ENCODE measurements around the gene CTDSPL. TPM values are rescaled to one million over a fixed set of nuclear protein-coding genes. Genes with fewer than 3 reads are reported as not detected.

The CTDSPL gene
- total and polyA plus RNA-seq, 10 of the 15 experiments (the other 5 are each of a cell fraction or from before 2014, with no cell fraction given), result 0.05 to 0.51 (median 0.18) TPM; not detected in 6

GRCh38 chr3:37887824-37888223 is 26.1 kb downstream of the CTDSPL start:
- Histone ChIP-seq H3K27ac (ENCODE audit: control insufficient read depth, insufficient read depth) (no peak overlapping the region), H3K27me3 (replicated peaks in 1 of 2; ENCODE audit: control insufficient read depth in 2 of 2, insufficient read depth in 2 of 2, low read length in 1 of 2) (peaks cover 0 to 2% of the 10 kb centered on the region in 2 experiments; a peak in 1 of 4 replicates), H3K79me2 (ENCODE audit: control insufficient read depth, insufficient read depth, low read length) (no peaks in the 10 kb centered on the region), H3K4me2 (ENCODE audit: control insufficient read depth, insufficient read depth) (no peak overlapping the region), H3K4me1 (ENCODE audit: control insufficient read depth, insufficient read depth, low read length) (no peaks in the 10 kb centered on the region), H2AFZ (ENCODE audit: control insufficient read depth, low read depth, low read length) (no peak overlapping the region), H3K9ac (ENCODE audit: control insufficient read depth, insufficient read depth, low read length) (no peak overlapping the region), H3K4me3 (no peak overlapping the region), H4K20me1 (ENCODE audit: control insufficient read depth, insufficient read depth) (no peaks in the 10 kb centered on the region), H3K9me3 (replicated peaks; ENCODE audit: control insufficient read depth, insufficient read depth, low read length) (no peaks in the 10 kb centered on the region), H3K36me3 (ENCODE audit: control insufficient read depth in 2 of 2, insufficient read depth in 2 of 2, low read length in 1 of 2) (no peaks in the 10 kb centered on the region)
- intact Hi-C loops (cut with micrococcal nuclease; ENCODE audit: unreplicated experiment), result no loop called here
- in situ Hi-C loops (cut with MboI), result no loop called here
- RAD21 ChIA-PET (ENCODE audit: unreplicated experiment), result no interaction called here
- POLR2A ChIA-PET, result no interaction called here
- SMC1A ChIA-PET (ENCODE audit: uncharacterized antibody, unreplicated experiment), result interaction anchor here (2.3 kb wide), 1 partner anchor 20 kb away, joined by 8 read pairs; no protein-coding TSS in a partner anchor
- FAIRE-seq (no peak), DNase-seq (ENCODE audit: low read depth, low spot score) (no peak), ATAC-seq (no peak)
- no TSS peak for BruUV-seq (replicated peaks)
- CTCF ChIA-PET, result interaction anchor here (0.9 to 2.3 kb wide), 3 partner anchors 78 to 109 kb away, joined by 3 to 7 read pairs (median 5); no protein-coding TSS in a partner anchor
- TF ChIP-seq, protein P1, sequence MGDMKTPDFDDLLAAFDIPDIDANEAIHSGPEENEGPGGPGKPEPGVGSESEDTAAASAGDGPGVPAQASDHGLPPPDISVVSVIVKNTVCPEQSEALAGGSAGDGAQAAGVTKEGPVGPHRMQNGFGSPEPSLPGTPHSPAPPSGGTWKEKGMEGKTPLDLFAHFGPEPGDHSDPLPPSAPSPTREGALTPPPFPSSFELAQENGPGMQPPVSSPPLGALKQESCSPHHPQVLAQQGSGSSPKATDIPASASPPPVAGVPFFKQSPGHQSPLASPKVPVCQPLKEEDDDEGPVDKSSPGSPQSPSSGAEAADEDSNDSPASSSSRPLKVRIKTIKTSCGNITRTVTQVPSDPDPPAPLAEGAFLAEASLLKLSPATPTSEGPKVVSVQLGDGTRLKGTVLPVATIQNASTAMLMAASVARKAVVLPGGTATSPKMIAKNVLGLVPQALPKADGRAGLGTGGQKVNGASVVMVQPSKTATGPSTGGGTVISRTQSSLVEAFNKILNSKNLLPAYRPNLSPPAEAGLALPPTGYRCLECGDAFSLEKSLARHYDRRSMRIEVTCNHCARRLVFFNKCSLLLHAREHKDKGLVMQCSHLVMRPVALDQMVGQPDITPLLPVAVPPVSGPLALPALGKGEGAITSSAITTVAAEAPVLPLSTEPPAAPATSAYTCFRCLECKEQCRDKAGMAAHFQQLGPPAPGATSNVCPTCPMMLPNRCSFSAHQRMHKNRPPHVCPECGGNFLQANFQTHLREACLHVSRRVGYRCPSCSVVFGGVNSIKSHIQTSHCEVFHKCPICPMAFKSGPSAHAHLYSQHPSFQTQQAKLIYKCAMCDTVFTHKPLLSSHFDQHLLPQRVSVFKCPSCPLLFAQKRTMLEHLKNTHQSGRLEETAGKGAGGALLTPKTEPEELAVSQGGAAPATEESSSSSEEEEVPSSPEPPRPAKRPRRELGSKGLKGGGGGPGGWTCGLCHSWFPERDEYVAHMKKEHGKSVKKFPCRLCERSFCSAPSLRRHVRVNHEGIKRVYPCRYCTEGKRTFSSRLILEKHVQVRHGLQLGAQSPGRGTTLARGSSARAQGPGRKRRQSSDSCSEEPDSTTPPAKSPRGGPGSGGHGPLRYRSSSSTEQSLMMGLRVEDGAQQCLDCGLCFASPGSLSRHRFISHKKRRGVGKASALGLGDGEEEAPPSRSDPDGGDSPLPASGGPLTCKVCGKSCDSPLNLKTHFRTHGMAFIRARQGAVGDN (IDR thresholded peaks at IDR 0.05), result no peak
- TF ChIP-seq SP1 (IDR thresholded peaks at IDR 0.05; ENCODE audit: low read depth, low read length), result no peak
- TF ChIP-seq RB1 (IDR thresholded peaks at IDR 0.05; ENCODE audit: borderline replicate concordance), result no peak
- no peak for TF ChIP-seq ZBED1 (IDR thresholded peaks at IDR 0.05; ENCODE audit: borderline replicate concordance)
- no peak for TF ChIP-seq HSF1 (IDR thresholded peaks at IDR 0.05; ENCODE audit: low read depth, low read length)
- 45% methylated on average over 4 of the region's 4 CpGs for WGBS (ENCODE audit: insufficient coverage, insufficient replicate concordance, low lambda C conversion rate, missing lambda C conversion rate)

Data from GM12878 (cell line).